Fibroblast of skin of left biceps (primary cell): ENCODE data around the gene MTMR2.
"Not testable (repeated sequence)": the region's sequence is repeated elsewhere in the genome, so short reads cannot be mapped to it uniquely, and the experiment has no call there.

Experiments
- DNase-seq, 2 experiments: peaks; one replicate each; pipeline ENCODE4 v3.0.0-alpha.2; 2013; ENCODE audit warnings: low read depth in 2 of 2

Gene MTMR2

GRCh38 chr11:95821640-95822039, 102.3 kb downstream of the MTMR2 start:
- no peak for DNase-seq

GRCh38 chr11:95816037-95816436, 107.9 kb downstream of the MTMR2 start:
- DNase-seq = no peak

- DNase-seq = not testable (repeated sequence)
These were observed 112.9 kb downstream of the MTMR2 start for GRCh38 chr11:95811052-95811451.

DNA sequence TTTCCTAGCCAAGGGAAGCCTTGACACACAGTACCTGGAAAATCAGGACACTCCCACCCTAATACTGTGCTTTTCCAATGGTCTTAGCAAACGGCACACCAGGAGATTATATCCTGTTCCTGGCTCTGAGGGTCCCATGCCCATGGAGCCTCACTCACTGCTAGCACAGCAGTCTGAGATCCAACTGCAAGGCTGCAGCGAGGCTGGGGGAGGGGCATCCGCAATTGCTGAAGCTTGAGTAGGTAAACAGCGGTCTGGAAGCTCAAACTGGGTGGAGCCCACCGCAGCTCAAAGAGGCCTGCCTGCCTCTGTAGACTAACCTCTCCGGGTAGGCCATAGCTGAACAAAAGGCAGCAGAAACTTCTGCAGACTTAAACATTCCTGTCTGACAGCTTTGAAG, 117.4 kb downstream of the MTMR2 start:
- not testable (repeated sequence) for DNase-seq

- no peak for DNase-seq
These were observed 118.0 kb downstream of the MTMR2 start for GRCh38 chr11:95805869-95806268.

DNA sequence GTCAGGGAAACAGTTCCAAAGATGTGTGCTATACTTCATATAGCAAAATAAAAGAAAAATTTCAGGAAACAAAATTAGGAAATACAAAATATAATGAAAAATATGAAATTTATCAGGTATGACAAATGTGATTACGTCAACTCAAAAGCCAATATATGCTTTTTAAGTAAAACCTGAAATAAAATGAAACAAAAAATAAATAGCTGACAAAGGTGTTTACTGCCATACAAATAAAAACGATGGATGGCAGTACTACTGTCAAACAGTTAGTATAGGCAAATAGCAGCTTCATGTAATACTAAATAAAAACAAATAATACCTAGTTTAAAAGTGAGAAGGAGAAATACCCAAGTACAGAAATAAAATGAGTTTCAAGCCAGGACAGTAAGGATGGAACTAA, 119.9 kb downstream of the MTMR2 start:
- DNase-seq = no peak

GRCh38 chr11:95802806-95803205, 121.1 kb downstream of the MTMR2 start:
- no peak for DNase-seq

DNA sequence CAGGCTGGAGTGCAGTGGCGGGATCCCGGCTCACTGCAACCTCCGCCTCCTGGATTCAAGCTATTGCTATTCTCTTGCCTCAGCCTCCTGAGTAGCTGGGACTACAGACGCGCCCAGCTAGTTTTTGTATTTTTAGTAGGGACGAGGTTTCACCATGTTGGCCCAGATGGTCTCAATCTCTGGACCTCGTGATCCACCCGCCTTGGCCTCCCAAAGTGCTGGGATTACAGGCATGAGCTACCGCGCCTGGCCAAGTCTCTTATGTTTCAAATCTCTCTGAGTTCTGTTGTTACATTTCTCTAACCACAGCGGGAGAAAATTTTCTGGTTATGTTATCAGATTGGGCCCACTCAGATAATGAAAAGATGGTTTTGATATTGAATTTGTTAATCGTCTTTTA, 123.5 kb downstream of the MTMR2 start:
- no peak for DNase-seq

GRCh38 chr11:95799546-95799945, 124.4 kb downstream of the MTMR2 start:
- DNase-seq = no peak

DNA sequence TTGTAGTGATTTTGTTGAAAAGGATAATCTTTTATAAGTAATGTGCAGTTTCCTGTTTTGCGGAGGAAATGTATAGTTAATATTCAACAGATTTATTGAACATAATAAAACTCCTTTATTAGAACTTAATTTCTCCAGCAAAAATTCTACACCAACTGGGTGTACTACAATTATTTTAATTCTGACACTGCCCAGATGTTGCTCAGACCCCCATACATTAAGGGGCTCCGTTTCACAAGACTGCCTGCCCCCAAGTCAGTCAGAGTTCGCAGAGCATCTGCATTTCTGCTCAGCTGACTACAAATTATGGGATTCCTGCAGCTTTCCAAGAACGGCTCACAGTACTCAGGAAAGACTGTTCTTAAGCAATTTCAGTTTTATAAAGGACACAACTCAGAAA, 127.4 kb downstream of the MTMR2 start:
- DNase-seq = no peak

DNA sequence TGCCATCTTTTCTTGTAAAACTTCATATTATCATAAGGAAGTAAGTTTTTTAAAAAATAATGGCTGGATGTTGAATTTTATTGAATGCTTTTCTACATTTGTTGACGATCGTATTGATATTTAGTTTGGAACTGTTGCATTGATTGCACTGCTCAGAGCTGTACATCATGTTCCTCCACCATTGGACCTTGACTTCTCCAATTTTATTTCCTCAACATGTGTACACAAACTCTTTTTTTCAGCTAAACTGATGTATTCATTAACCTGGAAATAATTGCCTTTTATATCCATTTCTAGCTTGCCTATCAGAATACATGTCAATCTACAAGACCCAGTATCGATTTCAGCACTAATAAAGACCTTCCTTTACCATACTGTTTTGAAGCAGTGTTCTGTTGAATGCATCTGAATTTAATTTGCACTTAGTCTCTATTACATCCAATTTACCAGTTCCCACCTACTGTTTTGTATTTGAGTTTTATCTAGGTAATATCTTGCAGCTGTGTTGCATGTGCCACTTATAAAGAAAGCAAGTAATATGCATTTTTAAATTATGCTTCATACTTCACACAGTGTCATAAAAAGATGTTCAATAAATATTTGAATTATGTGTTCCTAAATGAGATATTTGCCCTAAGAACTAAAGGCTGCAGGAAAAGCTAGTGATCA, 128.1 kb downstream of the MTMR2 start:
- DNase-seq = no peak

GRCh38 chr11:95794086-95794485, 129.8 kb downstream of the MTMR2 start:
- DNase-seq = no peak

DNA sequence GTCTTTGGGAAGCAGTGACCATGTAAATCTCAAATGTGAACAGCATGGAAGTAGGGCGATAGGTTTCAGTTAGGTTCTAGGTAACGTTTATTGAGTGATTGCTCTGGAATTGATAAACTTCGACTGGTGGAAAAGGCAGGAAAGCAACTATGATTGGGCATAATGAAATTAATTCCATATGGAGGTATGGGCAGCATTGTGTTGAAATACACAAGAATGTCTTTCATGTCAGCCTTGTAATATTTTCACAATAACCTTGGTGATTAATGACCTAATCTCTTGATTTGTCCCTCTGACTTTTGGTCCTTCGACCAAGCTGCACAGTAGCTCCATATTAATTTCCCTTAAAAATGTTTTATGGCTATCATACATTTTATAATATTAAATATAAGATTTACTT, 130.8 kb downstream of the MTMR2 start:
- DNase-seq = no peak

- no peak for DNase-seq
These were observed 131.2 kb downstream of the MTMR2 start for GRCh38 chr11:95792700-95793099.

DNA sequence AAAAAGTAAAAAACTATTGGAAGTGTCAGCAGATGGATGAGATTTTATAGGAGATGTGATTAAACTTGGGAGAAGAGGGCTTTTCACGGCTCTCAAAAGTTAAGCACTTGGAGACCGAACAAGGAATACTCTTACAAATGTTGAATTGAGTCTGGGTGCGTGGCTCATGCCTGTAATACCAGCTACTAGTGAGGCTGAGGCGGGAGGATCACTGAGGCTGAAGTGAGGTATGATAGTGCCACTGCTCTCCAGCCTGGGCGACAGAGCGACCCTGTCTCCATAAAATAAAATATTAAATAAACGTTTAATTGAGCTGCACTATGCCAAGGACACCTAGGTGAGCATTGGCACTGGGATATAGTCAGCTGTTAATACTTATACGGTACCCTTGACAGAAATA, 131.7 kb downstream of the MTMR2 start:
- DNase-seq = no peak

GRCh38 chr11:95791709-95792033, 132.2 kb downstream of the MTMR2 start:
- no peak for DNase-seq

DNA sequence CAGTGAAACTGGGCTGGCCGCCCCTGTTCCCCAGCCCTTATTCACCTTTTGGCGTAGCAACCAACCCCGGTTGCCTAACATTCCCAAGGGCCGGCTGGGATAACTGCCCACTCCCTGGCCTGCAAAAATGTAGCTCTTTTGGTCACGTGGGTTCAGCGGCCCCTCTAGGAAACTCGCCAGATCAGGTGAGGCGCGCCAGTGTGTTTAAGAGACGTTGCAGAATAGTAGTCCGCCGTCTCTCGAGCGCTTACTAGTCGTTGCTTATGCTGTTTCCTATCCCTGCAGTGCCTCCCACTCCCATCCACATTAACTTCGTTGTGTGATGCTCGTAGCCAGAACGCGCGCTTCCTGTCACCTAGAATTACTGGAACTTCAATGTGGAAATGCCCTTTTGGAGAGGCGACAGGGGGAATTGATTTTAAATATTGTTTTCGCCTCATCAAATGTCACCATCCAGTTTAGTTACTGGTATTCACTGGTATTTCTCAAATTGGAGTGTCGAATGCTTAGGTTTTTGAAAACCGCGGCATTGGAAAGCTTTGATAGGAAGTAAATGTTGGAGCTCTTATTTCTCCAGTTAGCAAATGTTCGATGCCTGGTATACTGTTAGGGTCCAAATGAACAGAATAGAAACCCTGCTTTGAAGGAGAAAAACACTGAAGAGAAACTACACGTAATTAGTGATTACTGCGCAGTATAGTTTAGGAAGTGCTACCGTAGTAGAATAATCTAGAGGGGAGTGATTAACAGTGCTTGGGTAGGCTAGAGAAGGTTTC, 132.8 kb downstream of the MTMR2 start:
- DNase-seq = no peak

- peak; percentile 97 to 98 for DNase-seq
These were observed 133.6 kb downstream of the MTMR2 start, which contains the start of gene CEP57 for GRCh38 chr11:95790123-95790932. TSS of gene CEP57 (plus strand) at chr11:95790498. CDS start at chr11:95790699, 201 bp downstream.

- DNase-seq = peak; percentile 99
These were observed 134.3 kb downstream of the MTMR2 start, which contains the start of gene FAM76B for GRCh38 chr11:95789506-95790122. TSS of gene FAM76B (minus strand) at chr11:95789782. CDS start at chr11:95789478, 304 bp downstream.

DNA sequence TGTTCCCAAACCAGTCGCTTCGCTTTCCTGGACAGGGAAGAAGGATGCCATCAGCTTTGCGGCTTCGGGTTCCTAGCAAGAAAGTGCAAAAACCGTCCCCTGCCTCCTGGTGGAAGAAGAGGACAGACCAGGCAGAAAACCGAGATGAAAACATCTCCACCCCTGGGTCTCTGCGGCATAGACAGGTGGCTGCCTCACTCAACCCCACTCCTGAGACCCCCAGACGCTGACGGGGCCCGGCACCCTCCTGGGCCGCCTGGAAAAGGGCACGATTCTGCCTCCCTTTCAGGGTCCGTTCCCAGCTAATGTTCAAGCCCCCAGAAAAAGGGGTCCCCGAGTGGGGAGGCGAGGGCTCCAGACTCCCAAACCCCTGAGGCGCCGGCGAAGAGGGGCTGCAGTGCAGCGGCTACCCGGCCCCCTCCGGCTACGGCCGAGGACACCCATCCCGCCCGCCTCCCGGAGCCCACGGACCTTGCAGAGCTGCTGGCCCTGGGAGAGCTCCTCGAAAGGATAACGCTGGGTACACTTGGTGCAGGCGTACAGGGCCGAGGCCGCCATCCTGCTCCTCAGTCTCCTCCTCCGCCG, 134.9 kb downstream of the MTMR2 start:
- DNase-seq = no peak
